Measurements from ENCODE around the gene NKG7.

The NKG7 gene

DNA sequence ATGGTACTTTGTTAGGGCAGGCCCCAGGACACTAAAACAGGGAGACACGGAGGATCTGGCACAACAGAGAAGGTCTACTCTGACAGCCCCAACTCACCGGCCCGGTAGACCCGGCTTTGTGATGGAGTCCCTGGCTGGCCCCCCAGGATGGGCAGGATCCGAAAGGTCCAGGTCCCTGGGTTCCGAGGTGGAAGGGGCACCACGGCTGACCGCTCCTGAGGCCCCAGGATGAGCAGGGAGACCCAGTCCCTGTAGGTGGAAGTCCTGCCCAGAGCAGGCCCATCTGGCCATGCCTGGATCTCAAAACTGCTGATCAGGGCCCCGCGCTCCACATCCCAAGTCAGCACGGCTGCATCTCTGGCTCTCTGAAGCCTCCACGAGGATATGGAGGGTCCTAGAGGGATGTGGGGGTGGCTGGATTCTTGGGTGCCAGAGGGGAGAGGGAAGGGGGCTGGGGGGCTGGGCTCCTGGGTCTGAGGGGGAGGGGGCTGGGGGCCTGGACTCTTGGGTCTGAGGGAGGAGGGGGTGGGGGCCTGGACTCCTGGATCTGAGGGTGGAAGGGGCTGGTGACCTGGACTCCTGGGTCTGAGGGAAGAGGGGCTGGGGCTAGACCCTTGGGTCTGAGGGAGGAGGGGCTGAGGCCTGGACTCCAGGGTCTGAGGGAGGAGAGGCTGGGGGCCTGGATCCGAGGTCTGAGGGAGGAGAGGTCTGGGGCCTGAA is 35.2 kb downstream of the NKG7 start:
- no peak for DNase-seq (ENCODE audit: low read depth)

DNA sequence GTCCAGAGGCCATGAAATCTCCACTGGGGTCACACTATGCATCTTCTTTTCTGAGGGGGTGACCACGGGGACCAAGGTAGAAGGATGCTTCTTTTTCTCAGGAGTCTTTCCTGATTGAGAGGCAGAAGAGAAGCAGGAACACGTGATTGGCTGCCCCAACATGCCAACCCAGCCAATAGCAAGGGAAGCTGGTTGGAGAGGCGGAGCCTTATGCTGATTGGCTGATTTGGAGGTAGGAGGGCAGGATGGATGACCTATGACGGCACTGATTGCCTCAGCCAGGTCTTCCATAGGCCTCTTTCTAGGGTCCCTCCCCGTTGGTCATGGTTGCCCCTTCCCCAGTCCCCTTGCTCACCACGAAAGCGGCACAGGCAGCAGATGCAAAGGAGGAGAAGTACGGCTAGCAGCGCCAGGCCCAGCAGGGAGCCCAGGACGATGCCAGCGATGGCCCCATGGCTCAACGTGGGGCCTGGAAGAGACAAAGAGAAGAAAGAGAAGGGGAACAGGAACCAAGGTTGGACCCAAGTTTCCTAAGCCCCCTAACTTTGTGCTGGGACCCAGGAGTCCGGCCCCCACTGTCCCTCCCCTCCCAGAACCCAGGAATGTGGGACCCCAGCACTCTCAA is 38.5 kb downstream of the NKG7 start:
- no peak for DNase-seq (ENCODE audit: low read depth)

DNA sequence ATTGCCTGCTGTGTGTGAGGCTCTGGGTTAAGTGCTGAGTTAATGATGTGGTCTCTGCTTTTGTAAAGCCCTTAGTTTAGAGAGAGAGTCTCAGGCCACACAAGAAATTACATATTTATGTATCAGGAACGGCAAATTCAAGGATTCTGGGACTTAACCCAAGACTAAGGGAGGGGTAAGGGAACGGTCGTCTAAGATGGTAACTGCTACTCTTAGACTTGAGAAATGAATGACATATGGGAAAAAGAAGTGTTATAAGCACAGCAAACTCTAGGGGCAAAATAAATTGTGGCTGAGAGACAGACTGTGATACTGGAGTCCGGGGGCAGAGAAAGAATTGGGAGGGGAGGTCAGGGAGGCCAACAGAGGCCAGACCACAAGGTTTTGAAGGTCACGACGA is 40.7 kb downstream of the NKG7 start:
- no peak for DNase-seq (ENCODE audit: low read depth)

DNA sequence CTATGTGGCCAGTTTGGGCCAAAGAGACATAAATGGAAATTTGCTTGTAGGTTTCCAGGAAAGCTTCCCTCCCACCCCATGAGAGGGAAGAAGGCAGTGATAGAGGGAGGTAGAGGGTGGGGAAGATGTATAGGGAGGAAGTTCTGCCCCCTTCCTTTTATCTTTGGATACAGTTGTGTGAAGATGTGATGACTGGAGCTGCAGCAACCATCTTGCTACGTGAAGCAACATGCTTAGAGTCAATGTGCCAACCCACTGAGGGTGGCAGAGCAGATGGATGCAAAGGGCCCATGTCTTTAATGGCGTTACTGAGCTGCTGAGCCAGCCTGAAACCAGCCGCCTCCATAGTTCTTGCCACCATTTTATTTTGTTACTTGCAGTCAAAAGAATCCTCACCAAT is 41.3 kb downstream of the NKG7 start:
- no peak for DNase-seq (ENCODE audit: low read depth)

DNA sequence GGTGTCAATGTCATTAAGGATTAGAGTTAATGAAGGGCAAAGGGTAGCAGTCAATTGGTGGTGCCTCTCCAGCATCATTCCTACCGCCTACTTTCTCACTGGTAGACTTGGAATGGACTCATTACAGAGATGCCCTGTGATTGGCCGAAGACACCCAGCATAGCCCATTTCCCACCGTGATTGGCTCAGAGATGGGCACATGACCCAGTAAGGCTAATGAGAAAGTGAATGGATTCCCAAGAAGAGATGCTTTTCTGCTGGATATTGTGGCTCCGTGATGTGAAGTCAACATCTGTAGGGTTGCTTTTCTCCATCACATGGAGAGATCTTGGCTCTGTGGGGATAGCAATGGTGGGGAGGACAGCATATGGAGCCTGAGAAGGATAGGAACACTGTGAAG is 42.1 kb downstream of the NKG7 start:
- no peak for DNase-seq (ENCODE audit: low read depth)

DNA sequence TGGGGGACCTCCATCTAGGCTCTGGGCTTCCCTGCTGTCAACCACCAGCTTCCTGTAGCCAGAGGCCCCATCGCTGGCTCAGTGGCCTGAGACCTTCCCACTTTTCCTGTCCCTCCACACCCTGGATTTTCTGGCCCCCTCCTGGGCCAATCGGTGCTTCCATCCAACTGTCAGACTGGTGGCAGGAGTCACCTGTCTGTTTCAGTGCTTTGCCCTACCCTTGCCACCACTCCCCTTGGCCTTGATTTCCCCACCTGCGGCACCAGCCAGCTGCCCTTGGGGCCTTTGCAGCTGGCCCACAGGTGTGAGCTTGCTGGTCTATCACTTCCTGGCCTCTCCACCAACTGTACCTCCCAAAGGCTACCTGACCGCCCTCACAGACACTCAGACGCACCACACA is 43.0 kb downstream of the NKG7 start:
- no peak for DNase-seq (ENCODE audit: low read depth)

DNA sequence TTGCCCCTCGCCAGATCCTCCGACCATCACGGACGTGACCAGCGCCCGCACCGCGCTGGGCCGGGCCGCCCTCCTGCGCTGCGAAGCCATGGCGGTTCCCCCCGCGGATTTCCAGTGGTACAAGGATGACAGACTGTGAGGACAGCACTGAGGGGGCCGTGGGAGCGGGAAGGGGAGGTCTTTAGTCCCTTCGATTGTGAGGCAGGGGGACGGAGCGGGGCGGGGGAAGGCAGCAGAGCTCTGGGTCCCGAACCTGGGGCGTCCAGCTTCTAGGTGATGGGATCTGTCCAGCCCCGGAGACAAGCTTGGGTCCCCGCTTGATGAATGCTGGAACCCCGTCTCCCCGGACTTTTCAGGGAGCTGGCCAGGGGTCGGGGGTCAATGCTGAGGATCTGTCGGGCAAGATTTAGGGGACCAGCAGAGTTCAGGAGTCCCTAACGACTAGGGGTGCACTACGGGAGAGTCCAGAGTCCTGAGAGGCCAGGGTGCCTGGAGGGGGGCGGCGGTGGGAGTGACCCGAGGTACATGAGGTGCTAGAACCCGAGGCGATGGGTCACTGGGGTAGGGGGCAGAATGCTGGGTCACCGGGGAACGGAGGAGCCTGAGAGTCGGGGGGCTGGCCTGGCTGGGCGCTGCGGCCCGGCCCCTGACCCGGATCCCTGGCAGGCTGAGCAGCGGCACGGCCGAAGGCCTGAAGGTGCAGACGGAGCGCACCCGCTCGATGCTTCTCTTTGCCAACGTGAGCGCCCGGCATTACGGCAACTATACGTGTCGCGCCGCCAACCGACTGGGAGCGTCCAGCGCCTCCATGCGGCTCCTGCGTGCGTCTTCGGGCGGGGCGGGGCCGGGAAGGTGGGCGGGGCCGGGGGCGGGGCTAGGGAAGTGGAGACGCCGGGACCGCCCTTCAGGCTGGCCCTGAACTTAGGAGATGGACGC is 45.1 kb downstream of the NKG7 start:
- DNase-seq (ENCODE audit: low read depth) = no peak

DNA sequence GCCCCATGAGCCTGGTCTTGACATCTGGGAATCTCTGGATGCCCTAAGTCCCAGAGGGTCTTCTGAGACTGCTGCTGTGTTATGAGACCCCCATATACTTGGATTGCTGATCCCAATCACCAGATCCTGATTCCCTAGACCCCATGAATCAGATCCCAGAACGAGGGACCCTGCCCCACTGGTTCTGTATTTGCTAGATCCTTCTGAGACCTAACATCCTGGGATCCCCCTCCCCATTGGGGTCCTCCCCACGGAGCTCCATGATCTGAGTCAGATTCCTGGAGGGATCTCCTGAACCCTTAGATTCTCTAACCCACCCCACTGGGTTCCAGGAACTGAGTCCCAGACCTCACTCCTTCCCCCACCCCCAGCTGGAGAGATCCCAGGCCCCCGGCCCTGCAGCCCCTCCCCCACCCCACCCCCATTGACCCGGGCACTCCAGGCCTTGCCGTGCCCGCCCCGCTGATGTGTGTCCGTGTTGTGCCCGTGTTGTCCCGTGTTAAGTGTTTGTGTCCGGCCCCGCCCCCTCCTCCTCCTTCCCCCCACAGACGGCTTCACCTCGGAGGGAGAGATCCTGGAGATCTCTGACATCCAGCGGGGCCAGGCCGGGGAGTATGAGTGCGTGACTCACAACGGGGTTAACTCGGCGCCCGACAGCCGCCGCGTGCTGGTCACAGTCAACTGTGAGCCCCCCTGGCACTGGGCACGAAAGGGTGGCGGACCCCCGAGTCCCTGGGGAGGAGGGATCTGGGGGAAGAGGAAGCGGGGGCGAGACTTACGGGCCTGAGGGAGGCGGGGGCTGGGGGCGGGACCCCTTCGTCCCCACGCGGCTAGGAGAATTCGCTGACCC is 46.0 kb downstream of the NKG7 start:
- DNase-seq (ENCODE audit: low read depth) = no peak

DNA sequence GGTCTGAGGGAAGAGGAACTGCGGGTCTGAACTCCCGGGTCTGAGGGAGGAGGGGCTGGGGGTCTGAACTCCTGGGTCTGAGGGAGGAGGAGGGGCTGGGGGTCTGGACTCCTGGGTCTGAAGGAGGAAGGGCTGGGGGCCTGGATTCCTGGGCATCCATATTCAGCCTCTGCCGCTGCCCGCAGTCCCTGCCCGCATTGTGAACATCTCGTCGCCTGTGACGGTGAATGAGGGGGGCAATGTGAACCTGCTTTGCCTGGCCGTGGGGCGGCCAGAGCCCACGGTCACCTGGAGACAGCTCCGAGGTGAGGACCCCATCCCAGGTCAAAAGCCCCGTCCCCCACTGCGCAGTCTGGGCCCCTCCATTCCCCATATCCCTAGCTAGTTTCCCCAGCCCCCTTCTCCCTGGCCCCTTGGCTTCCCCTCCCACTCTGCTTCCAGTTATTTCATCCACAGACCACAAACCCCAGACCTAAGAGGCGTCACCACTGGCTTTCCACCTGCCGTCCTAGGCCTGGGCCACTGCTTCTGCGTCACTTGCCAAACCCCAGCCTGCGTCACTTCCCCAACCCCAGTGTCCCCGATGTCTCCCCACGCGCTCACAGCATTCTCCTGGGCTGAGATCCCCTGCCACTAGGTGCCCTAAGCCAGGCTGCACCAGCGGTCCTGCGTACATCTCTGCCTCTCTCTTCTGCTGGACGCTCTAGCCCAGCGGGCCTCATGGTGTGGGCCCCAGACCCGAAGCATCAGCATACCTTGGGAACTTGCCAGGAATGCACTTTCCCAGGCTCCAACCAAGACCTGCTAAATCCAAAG is 47.1 kb downstream of the NKG7 start:
- no peak for DNase-seq (ENCODE audit: low read depth)

DNA sequence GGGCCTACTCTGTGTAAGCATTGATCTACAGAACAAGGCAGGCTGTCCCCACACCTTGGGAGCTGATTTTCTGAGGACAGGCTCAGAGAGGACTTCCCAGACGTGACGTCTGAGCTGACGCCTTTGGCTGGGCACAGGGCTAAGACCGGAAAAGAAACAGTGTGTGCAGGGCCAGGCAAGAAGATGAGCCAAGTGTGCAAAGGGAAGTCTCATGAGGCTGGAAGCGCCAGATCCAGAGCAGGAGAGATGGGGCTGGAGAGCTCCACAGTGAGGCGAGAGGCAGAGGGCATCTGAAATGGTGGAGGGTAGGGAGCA is 48.3 kb downstream of the NKG7 start:
- DNase-seq (ENCODE audit: low read depth) = no peak

DNA sequence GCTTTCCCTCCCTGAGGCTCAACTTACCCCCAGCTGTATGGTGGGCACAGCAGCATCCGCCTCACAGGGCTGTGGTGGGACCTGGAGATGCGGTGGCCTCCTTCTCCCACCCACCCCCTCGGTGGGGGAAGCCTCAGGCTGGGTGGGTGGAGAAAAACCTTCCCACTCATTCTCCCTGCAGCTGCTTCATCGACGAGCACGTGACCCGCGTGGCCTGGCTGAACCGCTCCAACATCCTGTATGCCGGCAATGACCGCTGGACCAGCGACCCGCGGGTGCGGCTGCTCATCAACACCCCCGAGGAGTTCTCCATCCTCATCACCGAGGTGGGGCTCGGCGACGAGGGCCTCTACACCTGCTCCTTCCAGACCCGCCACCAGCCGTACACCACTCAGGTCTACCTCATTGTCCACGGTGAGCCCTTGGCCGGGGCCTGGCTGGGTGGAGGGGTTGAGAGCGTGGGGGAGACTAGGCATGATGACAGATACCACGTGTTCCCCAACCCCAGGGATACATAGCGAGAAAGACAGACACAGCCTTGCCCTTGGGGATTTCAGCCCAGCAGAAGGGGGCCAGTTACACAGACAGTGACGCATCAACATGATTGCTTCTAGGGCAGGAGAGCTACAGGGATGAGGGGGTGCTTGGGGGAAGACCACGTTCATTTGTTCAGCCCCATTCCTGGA is 48.8 kb downstream of the NKG7 start:
- no peak for DNase-seq (ENCODE audit: low read depth)

DNA sequence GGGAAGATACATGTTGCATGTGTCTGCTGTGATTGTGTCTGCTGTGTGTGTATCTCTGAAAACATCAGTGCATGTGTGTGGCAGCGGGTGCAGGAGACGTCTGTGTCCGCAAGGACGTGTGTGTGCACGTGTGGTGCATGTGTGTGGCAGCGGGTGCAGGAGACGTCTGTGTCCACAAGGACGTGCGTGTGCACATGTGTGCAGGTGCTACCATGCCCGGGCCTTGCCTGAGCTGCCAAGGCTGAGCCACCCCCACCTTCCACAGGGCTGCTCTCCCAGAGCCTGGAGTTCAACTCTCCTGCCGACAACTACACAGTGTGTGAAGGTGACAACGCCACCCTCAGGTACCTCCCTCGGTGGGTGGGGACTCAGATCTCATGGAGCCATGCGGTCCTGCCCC is 50.7 kb downstream of the NKG7 start:
- DNase-seq (ENCODE audit: low read depth) = no peak

Data from GM04503 (cell line).